H1 (cell line): ENCODE data around the gene DAP. TPM values are rescaled to one million over a fixed set of nuclear protein-coding genes. Genes with fewer than 3 reads are reported as not detected.

Source experiments
- CTCF ChIA-PET: fragments of 300-600 bp; sonication (Branson Sonifier 250); formaldehyde crosslinking; loops from one replicate; lab custom pipeline; 2021; ENCODE audit not compliant: partially characterized antibody; lab: Charles Lee
- POLR2A ChIA-PET: fragments of 300-600 bp; sonication (Branson Sonifier 250); formaldehyde crosslinking; loops from one replicate; lab custom pipeline; 2021; ENCODE audit warnings: inconsistent platforms; ENCODE audit not compliant: partially characterized antibody; lab: Charles Lee
- DNase-seq, 2 experiments: peaks; one replicate each; pipeline versions ENCODE4 v3.0.0 to v3.0.0-alpha.2; 2010 to 2022; ENCODE audit warnings: low spot score in 2 of 2, low read depth in 1 of 2, mixed read lengths in 1 of 2
- FAIRE-seq: peaks from 2 replicates; lab custom pipeline; 2011; peaks lifted over from hg19 to GRCh38; lab: Jason Lieb, UNC
- H2AFZ ChIP-seq: 2 replicates; pipeline ENCODE4 v1.8.1; 2012; ENCODE audit warnings: low read length, inconsistent platforms
- H2AK5ac ChIP-seq: 2 replicates; pipeline ENCODE4 v1.6.1; 2013; ENCODE audit warnings: low read depth, low read length
- H2BK120ac ChIP-seq: replicated peaks from 2 replicates; pipeline ENCODE3; 2013; ENCODE audit warnings: low read depth, low read length, inconsistent platforms
- H2BK12ac ChIP-seq: 2 replicates; pipeline ENCODE4 v1.6.1; 2013; ENCODE audit warnings: low read depth, low read length
- H2BK15ac ChIP-seq: 2 replicates; pipeline ENCODE4 v1.6.1; 2013; ENCODE audit warnings: low read length
- H2BK20ac ChIP-seq: 2 replicates; pipeline ENCODE4 v1.6.1; 2013; ENCODE audit warnings: low read length
- H2BK5ac ChIP-seq: 2 replicates; pipeline ENCODE4 v1.6.1; 2013; ENCODE audit warnings: low read depth, low read length
- H3K14ac ChIP-seq: 2 replicates; pipeline ENCODE4 v1.6.1; 2013; ENCODE audit warnings: inconsistent platforms; ENCODE audit not compliant: insufficient read length
- H3K18ac ChIP-seq: 2 replicates; pipeline ENCODE4 v1.6.1; 2013; ENCODE audit warnings: low read length; ENCODE audit errors: extremely low read depth
- H3K23ac ChIP-seq: 2 replicates; pipeline ENCODE4 v1.6.1; 2013; ENCODE audit warnings: inconsistent platforms; ENCODE audit not compliant: insufficient read length
- H3K23me2 ChIP-seq: 2 replicates; pipeline ENCODE4 v1.6.1; 2013; ENCODE audit warnings: low read depth, low read length
- H3K27ac ChIP-seq: 2 replicates; pipeline ENCODE4 v1.6.1; 2011; ENCODE audit warnings: low read depth, low read length, inconsistent platforms
- H3K27me3 ChIP-seq, 4 experiments: replicated peaks in 1 of 4; 1 replicate in 1 of 4; 2 replicates in 3 of 4; pipeline versions ENCODE4 v1.6.1 to v1.8.1; 2011 to 2013; ENCODE audit warnings: low read length in 3 of 4, mild to moderate bottlenecking in 3 of 4, inconsistent platforms in 2 of 4, mixed read lengths in 2 of 4, moderate library complexity in 1 of 4; ENCODE audit not compliant: control insufficient read depth in 3 of 4, insufficient read depth in 3 of 4; ENCODE audit errors: extremely low read depth in 1 of 4
- H3K36me3 ChIP-seq, 4 experiments: 2 replicates each; pipeline versions ENCODE4 v1.6.1 to v1.8.1; 2011 to 2013; ENCODE audit warnings: mild to moderate bottlenecking in 4 of 4, low read length in 3 of 4, moderate library complexity in 2 of 4, control low read depth in 1 of 4, inconsistent platforms in 1 of 4; ENCODE audit not compliant: insufficient read depth in 4 of 4, control insufficient read depth in 2 of 4
- H3K4ac ChIP-seq: replicated peaks from 2 replicates; pipeline ENCODE3; 2013; ENCODE audit warnings: low read length, low read depth, mixed read lengths, inconsistent platforms; ENCODE audit not compliant: insufficient read length
- H3K4me1 ChIP-seq, 4 experiments: replicated peaks in 1 of 4; 1 replicate in 1 of 4; 2 replicates in 3 of 4; pipeline versions ENCODE4 v1.6.1 to v1.8.1; 2011 to 2013; ENCODE audit warnings: low read length in 3 of 4, inconsistent platforms in 2 of 4, mixed read lengths in 1 of 4; ENCODE audit not compliant: insufficient read depth in 4 of 4, control insufficient read depth in 3 of 4
- H3K4me2 ChIP-seq, 2 experiments: 2 replicates each; pipeline versions ENCODE4 v1.6.1 to v1.8.1; 2011 to 2013; ENCODE audit warnings: low read depth in 2 of 2, low read length in 2 of 2, control low read depth in 1 of 2, inconsistent platforms in 1 of 2, mild to moderate bottlenecking in 1 of 2; ENCODE audit not compliant: insufficient read depth in 1 of 2
- H3K4me3 ChIP-seq, 4 experiments: fragments of 200-600, 300-600 bp in 1 of 4; sonication (generic), shearing (Covaris generic), sonication (Bioruptor Twin) in 1 of 4; 2 replicates each; pipeline versions ENCODE4 v1.5.1 to v1.8.1; 2011 to 2016; ENCODE audit warnings: low read length in 4 of 4, low read depth in 3 of 4, control low read depth in 2 of 4, inconsistent platforms in 2 of 4, mild to moderate bottlenecking in 2 of 4, mixed read lengths in 1 of 4, moderate library complexity in 1 of 4; ENCODE audit not compliant: insufficient read depth in 2 of 4; ENCODE audit errors: extremely low read depth in 1 of 4
- H3K56ac ChIP-seq: replicated peaks from 2 replicates; pipeline ENCODE3; 2013; ENCODE audit warnings: low read depth, mild to moderate bottlenecking, mixed read lengths, low read length, inconsistent platforms; ENCODE audit not compliant: insufficient read length
- H3K79me1 ChIP-seq: 2 replicates; pipeline ENCODE4 v1.6.1; 2013; ENCODE audit warnings: low read depth, low read length, control low read depth
- H3K79me2 ChIP-seq, 2 experiments: 2 replicates each; pipeline versions ENCODE4 v1.6.1 to v1.8.1; 2012 to 2013; ENCODE audit warnings: low read length in 2 of 2, mild to moderate bottlenecking in 2 of 2, inconsistent platforms in 1 of 2; ENCODE audit not compliant: insufficient read depth in 2 of 2, control insufficient read depth in 1 of 2
- H3K9ac ChIP-seq, 4 experiments: replicated peaks in 1 of 4; 1 replicate in 1 of 4; 2 replicates in 3 of 4; pipeline versions ENCODE4 v1.6.1 to v1.8.1; 2011 to 2013; ENCODE audit warnings: low read depth in 3 of 4, low read length in 3 of 4, control low read depth in 2 of 4, mild to moderate bottlenecking in 2 of 4, moderate library complexity in 2 of 4, inconsistent platforms in 1 of 4; ENCODE audit errors: extremely low read depth in 1 of 4
- H3K9me3 ChIP-seq, 2 experiments: 2 replicates each; pipeline versions ENCODE4 v1.6.1 to v1.8.1; 2012 to 2013; ENCODE audit warnings: mild to moderate bottlenecking in 2 of 2, moderate library complexity in 2 of 2, control low read depth in 1 of 2, inconsistent platforms in 1 of 2, low read depth in 1 of 2, low read length in 1 of 2, mixed read lengths in 1 of 2; ENCODE audit not compliant: insufficient read depth in 2 of 2
- H4K20me1 ChIP-seq, 2 experiments: replicated peaks in 1 of 2; 2 replicates each; pipeline versions ENCODE3 to v1.8.1; 2011 to 2013; ENCODE audit warnings: inconsistent platforms in 2 of 2, low read length in 2 of 2, mild to moderate bottlenecking in 1 of 2; ENCODE audit not compliant: insufficient read depth in 2 of 2, control insufficient read depth in 1 of 2
- H4K5ac ChIP-seq: 2 replicates; pipeline ENCODE4 v1.6.1; 2013; ENCODE audit warnings: low read length, low read depth, mixed read lengths, inconsistent platforms; ENCODE audit not compliant: insufficient read length
- H4K8ac ChIP-seq: 2 replicates; pipeline ENCODE4 v1.8.0; 2013; ENCODE audit warnings: mild to moderate bottlenecking, moderate library complexity, low read length, inconsistent platforms; ENCODE audit not compliant: insufficient read depth; ENCODE audit errors: extremely low read depth
- H4K91ac ChIP-seq: replicated peaks from 2 replicates; pipeline ENCODE3; 2013; ENCODE audit warnings: low read length, mixed read lengths, inconsistent platforms; ENCODE audit not compliant: insufficient read length
- ASH2L ChIP-seq: fragments of 200-600, 300-600 bp; sonication (generic); IDR thresholded peaks from one replicate; pipeline ENCODE4 v1.7.1; 2017; ENCODE audit warnings: low read length
- BCL11A ChIP-seq, 2 experiments: IDR thresholded peaks; one replicate each; pipeline ENCODE4 v1.6.1; 2011; ENCODE audit warnings: low read depth in 2 of 2, low read length in 2 of 2, mild to moderate bottlenecking in 2 of 2
- HDAC6 ChIP-seq: IDR thresholded peaks from one replicate; pipeline ENCODE4 v1.7.1; 2012; ENCODE audit warnings: low read depth, mild to moderate bottlenecking, inconsistent platforms, low read length, moderate library complexity
- MAX ChIP-seq: IDR thresholded peaks from 2 replicates; pipeline ENCODE4 v1.6.1; 2012; ENCODE audit warnings: inconsistent platforms
- SAP30 ChIP-seq: fragments of 300-600 bp; sonication (generic); IDR thresholded peaks from 2 replicates; pipeline ENCODE4 v1.7.1; 2012; ENCODE audit warnings: low read length, moderate library complexity, mild to moderate bottlenecking, inconsistent platforms; ENCODE audit not compliant: insufficient read depth, insufficient replicate concordance
- SIN3A ChIP-seq, 2 experiments: IDR thresholded peaks in 1 of 2; conservative IDR thresholded peaks in 1 of 2; 2 replicates each; pipeline ENCODE4 v1.6.1; 2011 to 2012; ENCODE audit warnings: low read length in 2 of 2, improper control_type of control experiment in 1 of 2, low read depth in 1 of 2, mild to moderate bottlenecking in 1 of 2
- TAF1 ChIP-seq: IDR thresholded peaks from 2 replicates; pipeline ENCODE4 v1.6.1; 2011; ENCODE audit warnings: mild to moderate bottlenecking, low read depth, low read length
- TBP ChIP-seq: IDR thresholded peaks from 2 replicates; pipeline ENCODE4 v1.6.1; 2011; ENCODE audit warnings: low read depth, low read length, improper control_type of control experiment
- TEAD4 ChIP-seq: IDR thresholded peaks from 2 replicates; pipeline ENCODE4 v1.6.1; 2012; ENCODE audit warnings: low read depth, low read length, inconsistent platforms, mixed read lengths
- ZNF274 ChIP-seq: IDR thresholded peaks from 2 replicates; pipeline ENCODE4 v1.7.0; 2012; ENCODE audit warnings: low read length, borderline replicate concordance; ENCODE audit errors: extremely low read depth
- WGBS, 2 experiments: shearing (Covaris generic) in 1 of 2; methylation state at CpG; one replicate each; pipeline versions ENCODE4 v1.1.6 to v1.1.7; 2013 to 2015; ENCODE audit warnings: low lambda C conversion rate in 2 of 2, mixed read lengths in 2 of 2, inconsistent platforms in 1 of 2, low coverage in 1 of 2, missing lambda C conversion rate in 1 of 2; ENCODE audit not compliant: insufficient replicate concordance in 2 of 2, insufficient coverage in 1 of 2, insufficient read length in 1 of 2; ENCODE audit errors: extremely low coverage in 1 of 2, missing lambda C conversion rate in 1 of 2; 5-methylcytosine and 5-hydroxymethylcytosine counted together
- polyA plus RNA-seq, 7 experiments: library from polyadenylated mRNA; depleted of rRNA in 3 of 7; stranded (reverse) in 5 of 7; unstranded in 2 of 7; fragments of >200 nt in 5 of 7; fragments of 200-250 nt in 2 of 7; gene quantifications; 1 replicate in 5 of 7; 2 replicates in 1 of 7; 4 replicates in 1 of 7; pipeline versions ENCODE4 v1.2.1 to v1.2.3, GENCODE V29; 2011 to 2013; ENCODE audit warnings: missing spikeins in 2 of 7, mixed read lengths in 2 of 7
- total RNA-seq: library from RNA; stranded (reverse); fragmentation: NEBNext Ultra II Directional; extraction: Animal tissue kit (Norgen Biotek cat#: 25700); gene quantifications from 2 replicates; pipeline ENCODE4 v1.2.1, GENCODE V29; 2021

The DAP gene
- total and polyA plus RNA-seq, 2 of the 8 experiments (the other 6 are each of a cell fraction or from before 2014, with no cell fraction given) = 26.2 to 44.4 TPM

- Histone ChIP-seq H3K4me2 (no peak overlapping the region), H2BK5ac (no peak overlapping the region), H3K23ac (no peak overlapping the region), H3K9ac (no peak overlapping the region), H2BK15ac (no peak overlapping the region), H3K23me2 (no peaks in the 10 kb centered on the region; the same call in 1 of the 2 replicates), H3K4ac (no peak overlapping the region), H4K8ac (no peak overlapping the region), H3K36me3 (peaks cover 0 to 3% (median 0%) of the 10 kb centered on the region in 4 experiments; a peak in 4 of 8 replicates), H3K27me3 (no peaks in the 10 kb centered on the region), H2BK120ac (no peak overlapping the region), H3K18ac (no peak overlapping the region), H3K9me3 (peaks cover under 1% of the 10 kb centered on the region in 2 experiments; a peak in 1 of 4 replicates), H3K79me1 (no peaks in the 10 kb centered on the region; the same call in 1 of the 2 replicates), H2AK5ac (no peak overlapping the region), H2AFZ (no peak overlapping the region), H4K20me1 (peaks cover 0 to 1% of the 10 kb centered on the region in 2 experiments), H4K5ac (no peak overlapping the region), H3K27ac (no peak overlapping the region), H3K56ac (no peak overlapping the region), H3K79me2 (no peaks in the 10 kb centered on the region), H2BK20ac (no peak overlapping the region), H3K14ac (no peak overlapping the region), H4K91ac (no peak overlapping the region), H3K4me3 (no peak overlapping the region), H3K4me1 (no peaks in the 10 kb centered on the region), H2BK12ac (no peak overlapping the region)
- ChIA-PET CTCF (interaction anchor here (2.1 to 2.2 kb wide), 2 partner anchors 11 to 33 kb away, joined by 6 to 8 read pairs; no protein-coding TSS in a partner anchor), POLR2A (interaction anchor here (1.6 kb wide), 1 partner anchor 10 kb away, joined by 3 read pairs; no protein-coding TSS in a partner anchor)
- no peak for DNase-seq
- WGBS, 2 experiments = 72% methylated on average over 8 of the region's 8 CpGs; no CpG with 5 or more reads in 1 of the 2 experiments
- no peak for FAIRE-seq
- no peak for TF ChIP-seq BCL11A (IDR thresholded peaks at IDR 0.05; ENCODE audit: low read depth in 2 of 2, low read length in 2 of 2)
- no peak for TF ChIP-seq MAX
- no peak for TF ChIP-seq ZNF274
- TF ChIP-seq SAP30 = no peak
- no peak for TF ChIP-seq TAF1
- TF ChIP-seq TBP = no peak
- TF ChIP-seq SIN3A (conservative IDR thresholded peaks at IDR 0.05 in 1 of 2, IDR thresholded peaks at IDR 0.05 in 1 of 2; ENCODE audit: low read depth in 1 of 2, low read length in 2 of 2) = no peak
- no peak for TF ChIP-seq HDAC6
- TF ChIP-seq TEAD4 = no peak
- no peak for TF ChIP-seq ASH2L
Measured at GRCh38 chr5:10734832-10735523, 26.1 kb downstream of the DAP start.
